GM10266 (cell line): Measurements from ENCODE around the gene PIGH.

Source experiments
- DNase-seq: peaks from one replicate; pipeline ENCODE4 v3.0.0; 2012; ENCODE audit errors: extremely low spot score
- TF ChIP-seq, protein P1 (sequence below): IDR thresholded peaks from 2 replicates; pipeline ENCODE4 v1.5.1; 2012; ENCODE audit warnings: mild to moderate bottlenecking, low read depth; ENCODE audit not compliant: control insufficient read depth, insufficient read depth; ENCODE audit errors: missing control alignments

The PIGH gene

DNA sequence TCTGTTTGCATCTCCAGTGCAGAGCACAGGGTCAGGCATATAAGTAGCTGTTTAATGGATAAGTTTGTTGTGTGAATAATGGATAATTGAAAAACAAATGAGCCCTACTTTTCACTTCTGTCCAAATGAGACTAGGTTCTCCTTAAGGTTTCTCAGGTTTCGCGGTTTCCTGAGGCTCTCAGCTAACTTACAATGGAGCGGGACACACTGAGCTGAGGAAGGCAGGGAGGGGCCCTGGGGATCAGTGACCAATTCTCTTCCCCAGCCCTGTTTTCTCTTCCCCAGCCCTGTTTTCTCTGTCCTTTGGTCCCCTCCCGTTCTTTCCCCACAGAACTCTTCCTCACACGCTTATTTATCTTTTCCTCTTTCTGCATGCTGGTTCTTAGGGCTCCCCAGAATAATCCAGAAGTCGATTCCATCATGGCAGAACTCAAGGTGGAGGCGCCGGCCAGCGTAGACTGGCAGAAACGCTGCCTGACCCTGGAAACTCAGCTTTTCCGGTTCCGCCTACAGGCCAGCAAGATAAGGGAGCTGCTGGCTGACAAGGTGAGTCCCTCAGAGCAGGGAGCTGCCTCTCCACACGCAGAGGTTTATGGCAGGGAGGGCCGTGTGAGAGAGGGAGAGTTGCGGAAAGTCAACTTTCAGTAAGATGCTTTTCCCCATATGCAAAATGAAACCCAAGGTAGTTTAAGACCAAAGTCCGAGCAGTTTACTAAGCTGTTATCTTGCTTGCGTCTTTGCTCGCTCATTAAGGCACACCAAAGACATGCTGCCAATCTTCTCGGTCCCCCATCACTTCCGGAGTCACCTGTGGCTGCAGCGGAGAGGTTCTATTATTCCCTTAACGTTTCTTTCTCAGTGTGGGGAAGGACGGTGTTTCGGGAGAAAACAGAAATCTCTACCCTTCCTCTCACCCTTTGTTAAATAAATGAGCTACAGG lies 58.4 kb downstream of the PIGH start:
- no peak for DNase-seq
- TF ChIP-seq, protein P1, sequence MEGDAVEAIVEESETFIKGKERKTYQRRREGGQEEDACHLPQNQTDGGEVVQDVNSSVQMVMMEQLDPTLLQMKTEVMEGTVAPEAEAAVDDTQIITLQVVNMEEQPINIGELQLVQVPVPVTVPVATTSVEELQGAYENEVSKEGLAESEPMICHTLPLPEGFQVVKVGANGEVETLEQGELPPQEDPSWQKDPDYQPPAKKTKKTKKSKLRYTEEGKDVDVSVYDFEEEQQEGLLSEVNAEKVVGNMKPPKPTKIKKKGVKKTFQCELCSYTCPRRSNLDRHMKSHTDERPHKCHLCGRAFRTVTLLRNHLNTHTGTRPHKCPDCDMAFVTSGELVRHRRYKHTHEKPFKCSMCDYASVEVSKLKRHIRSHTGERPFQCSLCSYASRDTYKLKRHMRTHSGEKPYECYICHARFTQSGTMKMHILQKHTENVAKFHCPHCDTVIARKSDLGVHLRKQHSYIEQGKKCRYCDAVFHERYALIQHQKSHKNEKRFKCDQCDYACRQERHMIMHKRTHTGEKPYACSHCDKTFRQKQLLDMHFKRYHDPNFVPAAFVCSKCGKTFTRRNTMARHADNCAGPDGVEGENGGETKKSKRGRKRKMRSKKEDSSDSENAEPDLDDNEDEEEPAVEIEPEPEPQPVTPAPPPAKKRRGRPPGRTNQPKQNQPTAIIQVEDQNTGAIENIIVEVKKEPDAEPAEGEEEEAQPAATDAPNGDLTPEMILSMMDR: no peak
